HG03575 (cell line): ENCODE results near the gene SPG7.
"Not testable (repeated sequence)": the region's sequence is repeated elsewhere in the genome, so short reads cannot be mapped to it uniquely, and the experiment has no call there.

ENCODE experiments used
- ATAC-seq: cut with Tn5 transposase; IDR thresholded peaks from one replicate; pipeline ENCODE4 v1.9.1; 2021; ENCODE audit not compliant: unreplicated experiment, insufficient number of reproducible peaks, low FRiP score; ENCODE audit errors: extremely low read depth

SPG7 gene

DNA sequence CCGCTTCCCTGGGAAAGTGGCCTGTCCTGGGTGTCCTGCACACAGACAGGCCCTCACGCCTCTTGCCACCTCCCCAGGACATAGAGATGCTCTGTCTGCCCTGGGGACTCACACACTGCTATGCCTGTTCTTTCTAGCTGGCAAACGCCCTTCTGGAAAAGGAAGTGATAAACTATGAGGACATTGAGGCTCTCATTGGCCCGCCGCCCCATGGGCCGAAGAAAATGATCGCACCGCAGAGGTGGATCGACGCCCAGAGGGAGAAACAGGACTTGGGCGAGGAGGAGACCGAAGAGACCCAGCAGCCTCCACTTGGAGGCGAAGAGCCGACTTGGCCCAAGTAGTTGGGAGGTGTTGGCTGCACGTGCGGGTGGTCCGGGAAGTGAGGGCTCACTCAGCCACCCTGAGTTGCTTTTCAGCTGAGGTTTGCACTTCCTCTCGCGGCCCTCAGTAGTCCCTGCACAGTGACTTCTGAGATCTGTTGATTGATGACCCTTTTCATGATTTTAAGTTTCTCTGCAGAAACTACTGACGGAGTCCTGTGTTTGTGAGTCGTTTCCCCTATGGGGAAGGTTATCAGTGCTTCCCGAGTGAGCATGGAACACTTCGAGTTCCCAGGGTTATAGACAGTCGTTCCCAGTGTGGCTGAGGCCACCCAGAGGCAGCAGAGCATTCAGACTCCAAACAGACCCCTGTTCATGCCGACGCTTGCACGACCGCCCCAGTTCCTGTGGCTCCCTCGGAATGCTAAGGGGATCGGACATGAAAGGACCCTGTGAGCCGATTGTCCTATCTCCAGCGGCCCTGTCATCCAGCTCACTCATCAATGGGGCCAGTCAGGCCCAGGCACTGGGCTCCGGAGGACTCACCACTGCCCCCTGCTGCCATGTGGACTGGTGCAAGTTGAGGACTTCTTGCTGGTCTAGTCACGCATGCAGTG is 48.8 kb downstream of the SPG7 start:
- no peak for ATAC-seq

DNA sequence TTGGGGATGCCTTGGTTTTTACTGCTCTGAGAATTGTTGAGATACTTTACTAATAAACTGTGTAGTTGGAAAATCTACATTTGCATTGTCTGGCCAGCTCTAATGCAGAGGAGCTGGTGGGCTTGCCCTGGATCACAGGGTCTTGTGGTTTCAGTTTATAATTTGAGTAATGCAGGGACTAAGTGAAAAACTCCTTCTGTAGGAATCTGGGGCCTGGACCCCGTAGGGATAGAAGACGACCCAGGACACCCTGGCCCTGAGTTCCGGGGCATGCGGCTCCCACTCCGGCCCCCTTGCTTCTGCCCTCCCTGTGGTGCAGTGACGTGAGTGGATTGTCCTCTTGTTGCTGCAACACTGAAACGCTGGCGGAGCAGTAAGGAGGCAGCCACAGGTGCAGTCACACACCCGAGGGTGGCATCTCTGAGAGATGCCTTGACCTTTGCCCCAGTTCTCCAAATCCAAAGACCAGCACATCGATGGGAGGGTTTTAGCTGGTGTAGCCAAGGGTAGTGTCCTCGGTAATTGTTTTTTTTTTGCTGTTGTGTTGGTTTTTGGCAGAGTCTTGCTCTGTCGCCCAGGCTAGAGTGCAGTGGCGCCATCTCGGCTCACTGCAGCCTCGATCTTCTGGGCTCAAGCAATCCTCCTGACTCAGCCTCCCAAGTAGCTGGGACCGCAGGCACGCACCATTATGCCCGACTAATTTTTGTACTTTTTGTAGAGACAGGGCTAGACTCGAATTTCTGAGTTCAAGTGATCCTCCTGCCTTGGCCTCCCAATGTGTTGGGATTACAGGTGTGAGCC is 49.7 kb downstream of the SPG7 start:
- no peak for ATAC-seq

DNA sequence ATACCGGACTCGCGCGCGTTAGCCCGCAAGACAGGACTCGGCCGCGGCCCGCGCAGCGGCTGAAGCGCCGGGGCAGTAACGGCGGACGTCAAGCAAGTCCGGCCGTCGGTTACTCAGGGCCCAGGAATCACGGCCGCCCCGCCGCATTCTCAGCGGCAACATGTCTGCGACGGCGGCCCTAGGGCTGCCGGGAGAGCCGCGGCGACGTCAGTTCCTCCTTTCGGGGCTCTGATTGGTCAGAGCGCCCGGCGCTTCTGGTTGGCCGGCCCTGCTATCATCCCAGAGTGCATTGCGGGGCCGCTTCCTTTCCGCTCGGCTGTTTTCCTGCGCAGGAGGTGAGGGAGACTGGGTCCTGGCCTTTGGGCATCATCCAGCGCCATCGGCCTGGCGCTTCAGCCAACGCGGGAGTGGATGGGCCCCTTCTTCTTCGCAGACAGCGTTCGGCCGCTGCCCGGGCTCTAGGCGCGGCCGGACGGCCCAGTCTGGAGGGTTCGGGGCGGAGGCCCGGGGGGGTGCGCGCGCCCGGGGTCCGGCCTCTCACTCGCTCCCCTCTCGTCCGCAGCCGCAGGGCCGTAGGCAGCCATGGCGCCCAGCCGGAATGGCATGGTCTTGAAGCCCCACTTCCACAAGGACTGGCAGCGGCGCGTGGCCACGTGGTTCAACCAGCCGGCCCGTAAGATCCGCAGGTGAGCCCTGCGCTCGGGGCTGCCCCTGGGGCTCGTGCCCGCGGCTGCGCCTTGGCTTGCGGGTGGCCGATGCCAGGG is 52.4 kb downstream of the SPG7 start, which contains the start of gene RPL13:
RPL13 (plus strand) TSS at position 305 of the 764 bp plus-strand sequence; CDS start at position 583, 278 bp downstream.
- no peak for ATAC-seq

DNA sequence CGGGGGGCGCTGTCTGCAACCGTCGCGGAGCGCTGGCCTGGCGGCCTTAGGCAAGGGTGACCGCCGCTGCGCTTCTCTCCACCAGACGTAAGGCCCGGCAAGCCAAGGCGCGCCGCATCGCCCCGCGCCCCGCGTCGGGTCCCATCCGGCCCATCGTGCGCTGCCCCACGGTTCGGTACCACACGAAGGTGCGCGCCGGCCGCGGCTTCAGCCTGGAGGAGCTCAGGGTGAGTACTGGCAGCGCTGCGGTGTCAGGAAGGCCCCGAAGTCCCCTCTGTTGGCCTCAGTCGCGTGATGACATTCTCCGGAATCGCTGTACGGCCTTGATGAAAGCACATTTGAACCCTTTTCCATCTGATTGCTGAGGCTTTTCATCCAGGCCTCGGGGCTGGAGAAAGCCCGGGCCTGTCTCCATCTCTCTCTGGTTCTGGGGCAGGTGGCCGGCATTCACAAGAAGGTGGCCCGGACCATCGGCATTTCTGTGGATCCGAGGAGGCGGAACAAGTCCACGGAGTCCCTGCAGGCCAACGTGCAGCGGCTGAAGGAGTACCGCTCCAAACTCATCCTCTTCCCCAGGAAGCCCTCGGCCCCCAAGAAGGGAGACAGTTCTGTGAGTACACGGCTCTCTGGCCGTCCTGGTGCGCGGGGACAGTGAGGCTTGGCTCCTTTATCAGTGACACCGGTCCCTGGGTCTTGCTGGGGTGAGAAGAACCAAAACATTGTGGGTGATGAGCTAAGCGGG is 53.1 kb downstream of the SPG7 start:
- ATAC-seq = no peak

DNA sequence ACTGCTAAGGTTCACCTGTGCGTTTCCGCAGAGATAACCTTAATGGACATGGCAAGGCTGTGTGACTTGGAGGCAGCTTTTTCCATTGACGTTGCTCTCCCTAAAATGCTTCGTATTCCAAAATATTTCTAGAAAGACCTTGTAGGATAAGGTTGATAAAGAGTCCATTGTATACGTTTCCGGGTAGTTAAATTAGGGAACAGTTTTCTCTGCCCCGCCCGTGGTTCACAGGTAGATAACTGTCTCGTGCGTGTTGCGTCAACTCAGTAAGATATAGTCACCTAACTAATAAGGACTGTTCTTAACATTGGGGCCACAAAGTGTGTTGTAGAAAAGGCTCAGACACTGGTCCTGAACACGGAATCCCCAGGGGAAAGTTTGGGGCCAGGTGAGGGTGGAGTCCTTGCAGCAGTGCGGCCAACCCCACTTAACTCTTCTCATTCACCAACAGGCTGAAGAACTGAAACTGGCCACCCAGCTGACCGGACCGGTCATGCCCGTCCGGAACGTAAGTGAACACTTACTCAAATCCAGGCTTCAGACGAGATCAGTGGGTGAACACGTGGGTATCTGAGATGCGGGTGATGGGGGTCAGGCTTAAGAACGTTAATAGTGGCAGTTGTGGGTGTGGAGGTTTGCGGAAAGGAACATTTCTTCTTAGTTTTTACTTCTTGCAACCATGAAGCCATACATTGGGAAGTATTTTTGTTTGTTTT is 53.8 kb downstream of the SPG7 start:
- no peak for ATAC-seq

DNA sequence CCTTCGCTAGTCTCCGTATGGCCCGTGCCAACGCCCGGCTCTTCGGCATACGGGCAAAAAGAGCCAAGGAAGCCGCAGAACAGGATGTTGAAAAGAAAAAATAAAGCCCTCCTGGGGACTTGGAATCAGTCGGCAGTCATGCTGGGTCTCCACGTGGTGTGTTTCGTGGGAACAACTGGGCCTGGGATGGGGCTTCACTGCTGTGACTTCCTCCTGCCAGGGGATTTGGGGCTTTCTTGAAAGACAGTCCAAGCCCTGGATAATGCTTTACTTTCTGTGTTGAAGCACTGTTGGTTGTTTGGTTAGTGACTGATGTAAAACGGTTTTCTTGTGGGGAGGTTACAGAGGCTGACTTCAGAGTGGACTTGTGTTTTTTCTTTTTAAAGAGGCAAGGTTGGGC is 54.7 kb downstream of the SPG7 start:
- ATAC-seq = no peak

DNA sequence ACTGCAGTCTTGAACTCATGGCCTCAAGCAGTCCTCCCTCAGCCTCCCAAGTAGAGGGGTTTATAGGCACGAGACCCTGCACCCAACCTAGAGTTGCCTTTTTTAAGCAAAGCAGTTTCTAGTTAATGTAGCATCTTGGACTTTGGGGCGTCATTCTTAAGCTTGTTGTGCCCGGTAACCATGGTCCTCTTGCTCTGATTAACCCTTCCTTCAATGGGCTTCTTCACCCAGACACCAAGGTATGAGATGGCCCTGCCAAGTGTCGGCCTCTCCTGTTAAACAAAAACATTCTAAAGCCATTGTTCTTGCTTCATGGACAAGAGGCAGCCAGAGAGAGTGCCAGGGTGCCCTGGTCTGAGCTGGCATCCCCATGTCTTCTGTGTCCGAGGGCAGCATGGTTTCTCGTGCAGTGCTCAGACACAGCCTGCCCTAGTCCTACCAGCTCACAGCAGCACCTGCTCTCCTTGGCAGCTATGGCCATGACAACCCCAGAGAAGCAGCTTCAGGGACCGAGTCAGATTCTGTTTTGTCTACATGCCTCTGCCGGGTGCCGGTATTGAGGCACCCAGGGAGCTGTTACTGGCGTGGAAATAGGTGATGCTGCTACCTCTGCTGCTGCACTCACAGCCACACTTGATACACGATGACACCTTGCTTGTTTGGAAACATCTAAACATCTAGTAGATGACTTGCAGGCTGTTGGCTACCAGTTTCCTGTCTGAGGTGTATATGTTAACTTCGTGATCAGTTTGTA is 55.6 kb downstream of the SPG7 start:
- ATAC-seq = no peak

DNA sequence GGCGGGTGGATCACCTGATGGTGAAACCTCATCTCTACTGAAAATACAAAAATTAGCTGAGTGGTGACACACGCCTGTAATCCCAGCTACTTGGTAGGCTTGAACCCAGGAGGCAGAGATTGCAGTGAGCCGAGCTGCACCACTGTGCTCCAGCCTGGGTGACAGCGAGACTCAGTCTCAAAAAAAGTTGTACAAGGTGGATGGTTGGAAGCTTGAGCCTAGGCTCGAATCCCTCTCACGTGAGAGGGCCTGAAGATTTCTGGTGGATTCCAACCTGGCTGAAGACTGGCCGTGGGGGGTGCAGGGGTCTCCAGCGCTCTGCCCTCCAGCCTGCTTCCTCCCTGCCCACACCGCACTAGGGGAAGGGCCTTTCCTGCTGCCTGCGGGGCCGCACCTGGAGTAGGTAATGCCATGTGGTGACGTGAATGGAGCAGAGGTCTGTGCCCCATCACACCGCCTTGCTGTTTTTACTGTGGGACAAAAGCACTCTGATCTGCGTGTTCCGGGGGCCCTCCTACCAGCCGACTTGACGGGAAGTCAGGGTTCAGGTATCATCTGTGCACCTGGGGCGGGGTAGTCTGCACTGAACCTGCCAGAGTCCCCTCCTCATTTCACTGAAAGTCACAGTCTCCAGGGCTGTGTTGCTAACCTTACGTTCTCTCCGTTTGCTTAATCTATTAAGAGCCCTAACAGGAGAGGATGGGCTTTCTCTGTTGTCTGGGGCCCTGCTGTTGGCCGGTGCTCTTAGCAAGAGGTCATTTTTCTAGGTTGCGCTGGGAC is 56.5 kb downstream of the SPG7 start:
- no peak for ATAC-seq

DNA sequence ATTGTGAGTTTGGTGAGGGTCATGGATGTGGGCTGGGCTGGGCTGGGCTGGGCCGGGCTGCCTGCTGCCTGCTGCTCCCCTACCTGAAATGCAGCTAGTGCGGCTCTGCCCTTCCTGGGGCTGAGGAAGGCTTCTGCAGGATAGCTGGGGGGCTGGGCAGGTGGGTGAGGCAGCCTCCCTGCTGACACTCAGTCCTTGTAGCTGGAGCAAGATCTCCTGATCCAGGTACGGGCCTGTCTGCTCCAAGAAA is 57.0 kb downstream of the SPG7 start:
- ATAC-seq = no peak

DNA sequence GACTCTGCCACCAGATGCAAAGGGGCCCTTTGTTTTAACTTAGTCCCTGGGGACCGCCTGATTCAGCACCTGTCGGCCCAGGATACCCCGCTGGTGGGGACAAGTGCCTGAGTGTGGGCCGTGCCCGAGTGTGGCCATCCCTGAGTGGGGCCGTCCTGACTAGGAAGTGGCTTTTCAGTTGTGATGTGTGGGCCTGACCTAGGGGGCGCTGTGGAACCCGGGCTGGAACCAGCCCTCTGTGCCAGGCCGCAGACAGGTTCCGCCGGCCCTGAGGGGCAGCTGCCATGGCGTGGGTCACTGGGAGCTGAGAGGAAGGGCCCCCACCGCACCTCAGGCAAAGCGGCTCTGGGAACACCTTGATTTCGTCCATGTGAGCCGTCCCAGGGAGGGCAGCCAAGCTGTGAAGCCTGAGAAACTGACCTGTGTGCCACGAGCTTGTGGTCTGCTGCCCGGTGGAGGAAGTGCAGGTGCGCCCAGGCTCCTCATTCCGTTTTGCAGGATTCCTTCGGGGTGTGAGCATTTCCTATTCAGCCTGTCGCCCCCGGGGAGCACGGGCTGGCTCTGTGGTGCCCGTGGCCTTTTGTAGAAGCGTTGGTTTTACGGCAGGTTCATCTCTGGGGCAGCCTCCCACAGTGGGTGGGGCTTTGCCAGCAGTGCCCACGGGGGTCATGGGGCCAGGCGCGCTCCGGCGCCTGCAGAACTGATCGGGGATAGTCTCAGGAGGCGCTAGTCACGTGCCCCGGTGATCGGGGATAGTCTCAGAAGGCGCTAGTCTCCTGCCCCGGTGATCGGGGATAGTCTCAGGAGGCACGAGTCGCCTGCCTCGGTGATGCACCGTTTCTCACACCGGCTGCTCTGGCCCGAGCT is 57.5 kb downstream of the SPG7 start:
- no peak for ATAC-seq

DNA sequence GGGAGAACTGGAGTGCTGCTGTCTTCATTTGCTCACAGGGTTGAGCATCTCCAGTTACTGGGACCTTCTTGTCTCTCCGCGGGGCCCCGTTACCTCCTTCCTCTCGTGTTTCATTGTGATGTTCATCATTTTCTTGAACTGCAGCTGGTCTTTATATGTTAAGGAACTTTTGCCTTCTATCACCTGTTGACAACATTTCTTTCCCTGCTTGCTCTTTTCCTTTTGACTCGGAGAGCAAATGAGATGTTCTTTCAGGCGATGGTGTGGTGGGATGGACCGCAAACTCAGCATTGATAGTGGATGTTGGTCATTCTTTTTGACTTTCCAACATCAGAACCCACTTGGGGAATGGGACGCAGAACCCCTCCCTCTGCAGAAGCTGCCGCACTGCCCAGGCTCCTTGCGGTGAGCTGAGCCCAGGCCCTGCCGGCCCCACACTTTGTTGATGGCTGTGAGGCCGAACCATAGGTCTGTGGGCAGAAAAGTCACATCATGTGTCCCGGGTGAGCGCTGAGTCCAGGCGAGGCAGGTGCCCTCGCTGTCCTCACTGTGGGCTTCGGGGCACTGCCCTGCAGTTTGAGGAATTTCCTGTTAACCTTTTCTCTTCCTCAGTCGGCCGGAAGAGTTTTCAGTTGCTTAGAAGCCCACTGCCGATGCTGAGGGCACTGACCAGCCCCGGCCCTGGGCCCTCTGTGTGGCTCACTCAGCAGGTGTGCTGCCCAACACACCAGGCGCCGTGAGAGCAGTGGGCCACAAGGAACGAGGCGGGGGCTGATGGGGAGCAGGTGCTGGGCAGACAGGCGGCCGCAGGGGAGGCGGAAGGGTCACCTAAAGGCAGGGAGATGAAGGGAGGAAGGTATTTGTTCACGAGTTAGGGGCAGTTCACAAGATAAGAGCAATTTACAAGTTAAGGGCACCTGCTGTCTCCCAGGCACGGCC is 59.7 kb downstream of the SPG7 start:
- ATAC-seq = no peak

DNA sequence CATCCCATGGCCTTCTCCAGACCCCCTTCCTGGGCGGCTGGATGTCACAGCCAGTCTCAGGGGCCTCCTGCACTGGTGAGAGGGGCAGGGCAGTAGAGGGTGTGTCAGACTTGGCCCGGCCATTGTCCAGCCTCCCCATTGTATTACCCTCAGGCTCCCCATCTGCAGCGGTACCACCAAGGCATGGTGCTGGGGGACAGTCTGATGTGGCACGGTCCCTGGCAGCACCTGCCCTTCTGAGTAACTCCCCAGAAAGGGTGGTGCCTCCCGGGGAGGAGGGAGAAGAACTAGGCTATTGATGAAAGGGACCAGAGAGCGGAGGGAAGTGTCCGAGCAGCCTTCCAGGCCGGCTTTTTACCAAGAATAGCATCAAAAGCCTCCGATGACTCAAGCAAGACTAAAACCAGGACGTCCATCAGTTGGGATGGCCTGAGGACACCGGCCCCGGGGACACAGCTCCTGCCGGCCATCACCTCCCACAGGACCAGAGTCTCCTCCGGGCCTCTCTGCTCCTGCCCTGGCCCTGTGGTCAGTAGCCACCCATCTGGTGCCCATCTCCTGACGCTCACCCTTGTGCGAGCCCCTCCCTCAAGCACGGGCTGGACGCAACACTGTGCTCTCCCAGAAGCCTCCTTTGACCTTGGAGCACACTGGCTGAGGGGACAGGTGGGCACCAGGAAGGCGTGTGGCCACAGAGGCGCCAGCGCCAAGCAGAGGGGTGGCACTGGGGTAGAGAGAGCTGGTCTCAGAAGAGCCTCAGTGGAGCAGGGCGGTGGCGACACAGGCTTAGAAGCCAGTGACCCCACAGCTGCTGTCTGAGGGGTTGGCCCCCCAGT is 61.5 kb downstream of the SPG7 start:
- ATAC-seq = no peak

DNA sequence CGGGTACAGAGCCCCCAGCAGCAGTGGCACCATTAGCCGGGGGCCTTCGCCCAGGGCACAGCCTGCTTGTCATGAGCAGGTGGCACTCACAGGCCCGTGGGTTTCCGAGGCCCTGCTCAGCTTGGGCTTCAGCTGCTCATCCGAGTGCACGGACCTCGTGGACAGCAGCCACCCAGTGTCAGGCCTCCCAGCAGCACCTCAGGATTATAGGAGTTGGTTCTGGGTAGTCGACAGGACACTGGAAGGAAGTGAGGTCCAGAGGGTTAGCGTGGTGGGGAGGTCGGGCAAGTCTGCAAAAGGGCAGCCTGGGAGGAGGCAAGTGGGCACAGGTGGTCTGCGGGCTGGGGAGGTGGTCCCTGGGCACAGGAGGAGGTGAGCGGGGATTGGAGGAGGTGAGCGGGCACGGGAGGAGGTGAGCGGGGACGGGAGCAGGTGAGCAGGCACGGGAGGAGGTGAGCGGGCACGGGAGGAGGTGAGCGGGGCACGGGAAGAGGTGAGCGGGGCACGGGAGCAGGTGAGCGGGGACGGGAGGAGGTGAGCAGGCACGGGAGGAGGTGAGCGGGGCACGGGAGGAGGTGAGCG is 62.2 kb downstream of the SPG7 start:
- ATAC-seq = no peak

DNA sequence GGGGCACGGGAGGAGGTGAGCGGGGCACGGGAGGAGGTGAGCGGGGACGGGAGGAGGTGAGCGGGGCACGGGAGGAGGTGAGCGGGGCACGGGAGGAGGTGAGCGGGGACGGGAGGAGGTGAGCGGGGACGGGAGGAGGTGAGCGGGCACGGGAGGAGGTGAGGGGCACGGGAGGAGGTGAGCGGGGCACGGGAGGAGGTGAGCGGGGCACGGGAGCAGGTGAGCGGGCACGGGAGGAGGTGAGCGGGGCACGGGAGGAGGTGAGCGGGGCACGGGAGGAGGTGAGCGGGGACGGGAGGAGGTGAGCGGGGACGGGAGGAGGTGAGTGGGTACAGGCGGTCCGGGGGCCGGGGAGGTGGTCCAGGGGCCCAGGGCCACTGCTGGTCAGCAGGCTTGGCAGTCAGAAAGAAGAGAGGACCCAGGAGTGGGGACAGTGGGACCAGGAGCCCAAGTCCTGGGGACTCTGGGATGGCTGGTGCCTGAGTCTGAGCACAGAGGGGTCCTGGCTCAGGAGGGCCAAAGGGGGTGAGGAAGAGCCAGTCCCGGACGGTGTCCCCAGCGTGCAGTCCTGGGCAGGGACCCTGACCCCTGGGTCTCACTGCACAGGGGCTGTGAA is 62.9 kb downstream of the SPG7 start:
- ATAC-seq = not testable (repeated sequence)
